HepG2 (cell line): ENCODE data around the gene COL4A2. TPM values are rescaled to one million over a fixed set of nuclear protein-coding genes. Genes with fewer than 3 reads are reported as not detected.

ENCODE experiments used
- ATAC-seq: fragments of 200-7000 bp; cut with Tn5 transposase; 3 replicates; pipeline ENCODE4 v1.9.1; 2020; ENCODE audit warnings: mild to moderate bottlenecking, moderate library complexity
- BruUV-seq: library from RNA; stranded (reverse); fragments of 400-500 nt; replicated peaks from 2 replicates; lab custom pipeline; 2021; lab: Mats Ljungman, UMichigan
- CTCF ChIA-PET: fragments of 300-600 bp; formaldehyde crosslinking; extraction: SDS; loops from one replicate; lab custom pipeline; 2021; ENCODE audit warnings: low total read pairs, inconsistent platforms, low intra/inter-chr PET ratio; lab: Yijun Ruan, JAX
- POLR2A ChIA-PET: fragments of 350-600 bp; sonication (Branson Sonifier 250); formaldehyde crosslinking; loops from one replicate; lab custom pipeline; 2020; ENCODE audit warnings: antibody characterized with exemption, inconsistent platforms; lab: Yijun Ruan, JAX
- DNase-seq: peaks from one replicate; pipeline ENCODE4 v3.0.0-alpha.2; 2015; ENCODE audit warnings: low spot score
- FAIRE-seq: peaks from 3 replicates; lab custom pipeline; 2011; peaks lifted over from hg19 to GRCh38; lab: Jason Lieb, UNC
- H2AFZ ChIP-seq: one replicate; pipeline ENCODE4 v1.6.1; 2011; ENCODE audit warnings: low read length, inconsistent platforms
- H3K27ac ChIP-seq: fragments of 300-600 bp; 3 replicates; pipeline ENCODE4 v1.8.0; 2011; ENCODE audit warnings: mixed run types, mild to moderate bottlenecking, mixed read lengths, low read length, inconsistent platforms; ENCODE audit not compliant: insufficient read depth; ENCODE audit errors: extremely low read length
- H3K27me3 ChIP-seq, 2 experiments: fragments of 200-600 bp in 1 of 2; 2 replicates in 1 of 2; 3 replicates in 1 of 2; pipeline versions ENCODE4 v1.6.0 to v1.8.0; 2011; ENCODE audit warnings: low read length in 2 of 2, mild to moderate bottlenecking in 2 of 2, moderate library complexity in 2 of 2, inconsistent platforms in 1 of 2; ENCODE audit not compliant: insufficient read depth in 2 of 2, control insufficient read depth in 1 of 2
- H3K36me3 ChIP-seq, 2 experiments: fragments of 200-600 bp in 1 of 2; replicated peaks in 1 of 2; 2 replicates in 1 of 2; 3 replicates in 1 of 2; pipeline versions ENCODE4 v1.5.1 to v1.8.0; 2011; ENCODE audit warnings: low read length in 2 of 2, inconsistent platforms in 1 of 2; ENCODE audit not compliant: insufficient read depth in 2 of 2, control insufficient read depth in 1 of 2
- H3K4me1 ChIP-seq: 2 replicates; pipeline ENCODE4 v1.5.1; 2012; ENCODE audit warnings: low read length, inconsistent platforms; ENCODE audit not compliant: insufficient read depth
- H3K4me2 ChIP-seq: 2 replicates; pipeline ENCODE4 v1.6.0; 2011; ENCODE audit warnings: low read depth, low read length, inconsistent platforms
- H3K4me3 ChIP-seq, 3 experiments: fragments of 200-600 bp in 1 of 3; sonication (generic), shearing (Covaris generic) in 1 of 3; replicated peaks in 1 of 3; 2 replicates each; pipeline ENCODE4 v1.5.1; 2011 to 2016; ENCODE audit warnings: low read length in 3 of 3, inconsistent platforms in 2 of 3, low read depth in 2 of 3, mild to moderate bottlenecking in 2 of 3, control low read depth in 1 of 3, mixed read lengths in 1 of 3; ENCODE audit not compliant: insufficient read depth in 1 of 3
- H3K79me2 ChIP-seq: one replicate; pipeline ENCODE4 v1.6.1; 2011; ENCODE audit warnings: low read length, inconsistent platforms; ENCODE audit not compliant: insufficient read depth
- H3K9ac ChIP-seq: 2 replicates; pipeline ENCODE4 v1.6.0; 2011; ENCODE audit warnings: mild to moderate bottlenecking, low read depth, low read length, inconsistent platforms; ENCODE audit not compliant: insufficient read depth
- H3K9me3 ChIP-seq: 2 replicates; pipeline ENCODE4 v1.5.1; 2012; ENCODE audit warnings: mild to moderate bottlenecking, low read length
- H4K20me1 ChIP-seq: 2 replicates; pipeline ENCODE4 v1.6.0; 2011; ENCODE audit warnings: inconsistent platforms, mild to moderate bottlenecking, low read length, moderate library complexity; ENCODE audit not compliant: insufficient read depth
- AKAP8 ChIP-seq: sonication (generic); formaldehyde crosslinking; IDR thresholded peaks from 2 replicates; pipeline ENCODE4 v1.5.1; 2020; ENCODE audit warnings: mild to moderate bottlenecking, missing genetic modification reagents
- HNRNPL ChIP-seq: fragments of 200-400 bp; formaldehyde crosslinking; IDR thresholded peaks from 2 replicates; pipeline ENCODE4 v1.6.1; 2017; ENCODE audit warnings: mild to moderate bottlenecking, low read depth, low read length
- SALL1 ChIP-seq: sonication (generic); formaldehyde crosslinking; IDR thresholded peaks from 2 replicates; pipeline ENCODE4 v1.8.0; 2022; ENCODE audit warnings: mild to moderate bottlenecking, missing genetic modification reagents
- SAP130 ChIP-seq: IDR thresholded peaks from 2 replicates; pipeline ENCODE4 v1.6.1; 2016; ENCODE audit warnings: low read depth
- SATB2 ChIP-seq: sonication (generic); formaldehyde crosslinking; IDR thresholded peaks from 2 replicates; pipeline ENCODE4 v1.5.0; 2020; ENCODE audit warnings: missing genetic modification reagents
- STAT5B ChIP-seq: sonication (generic); formaldehyde crosslinking; IDR thresholded peaks from 2 replicates; pipeline ENCODE4 v1.4.0; 2020; ENCODE audit warnings: missing genetic modification reagents
- THYN1 ChIP-seq: sonication (generic); formaldehyde crosslinking; IDR thresholded peaks from 2 replicates; pipeline ENCODE4 v1.8.1; 2023; ENCODE audit warnings: low read depth, mild to moderate bottlenecking, moderate library complexity, missing genetic modification reagents, borderline replicate concordance
- WIZ ChIP-seq: sonication (generic); formaldehyde crosslinking; IDR thresholded peaks from 2 replicates; pipeline ENCODE4 v1.5.1; 2020; ENCODE audit warnings: mild to moderate bottlenecking, missing genetic modification reagents
- ZBTB7B ChIP-seq: sonication (generic); formaldehyde crosslinking; IDR thresholded peaks from 2 replicates; pipeline ENCODE4 v1.4.0; 2020; ENCODE audit warnings: missing genetic modification reagents
- ZFP36L1 ChIP-seq: sonication (generic); formaldehyde crosslinking; IDR thresholded peaks from 2 replicates; pipeline ENCODE4 v1.8.0; 2022; ENCODE audit warnings: mild to moderate bottlenecking, missing genetic modification reagents, moderate library complexity
- ZNF431 ChIP-seq: sonication (generic); formaldehyde crosslinking; IDR thresholded peaks from 2 replicates; pipeline ENCODE4 v1.9.0; 2022; ENCODE audit warnings: missing genetic modification reagents, low read depth, mild to moderate bottlenecking, borderline replicate concordance
- ZNF530 ChIP-seq: sonication (generic); formaldehyde crosslinking; IDR thresholded peaks from 2 replicates; pipeline ENCODE4 v1.5.0; 2020; ENCODE audit warnings: low read depth, mild to moderate bottlenecking, missing genetic modification reagents
- ZNF616 ChIP-seq: sonication (generic); formaldehyde crosslinking; IDR thresholded peaks from 2 replicates; pipeline ENCODE4 v1.5.0; 2020; ENCODE audit warnings: low read depth, mild to moderate bottlenecking, missing genetic modification reagents
- ZNF883 ChIP-seq: sonication (generic); formaldehyde crosslinking; IDR thresholded peaks from 2 replicates; pipeline ENCODE4 v1.5.1; 2020; ENCODE audit warnings: mild to moderate bottlenecking, missing genetic modification reagents; ENCODE audit errors: not compliant biosample characterization
- WGBS: methylation state at CpG from one replicate; pipeline ENCODE4 v1.1.6; 2017; ENCODE audit warnings: low lambda C conversion rate; 5-methylcytosine and 5-hydroxymethylcytosine counted together
- in situ Hi-C: cut with HindIII; loops from 2 replicates; pipeline ENCODE4 v1.10.0; 2017; ENCODE audit warnings: low pct_unique_long_range_greater_than_20kb; ENCODE audit not compliant: extremely low pct_ligation_motif_present
- intact Hi-C: fragments of 100-400 bp; cut with micrococcal nuclease; formaldehyde crosslinking; loops from one replicate; pipeline ENCODE4 v1.10.0; 2022; ENCODE audit not compliant: unreplicated experiment
- polyA plus RNA-seq, 8 experiments: library from polyadenylated mRNA; depleted of rRNA in 3 of 8; stranded (reverse) in 7 of 8; unstranded in 1 of 8; fragments of >200 nt; fragmentation: Illumina TruSeq in 4 of 8; extraction: Trizol in 4 of 8; gene quantifications; 2 replicates each; pipeline versions ENCODE4 v1.2.1 to v1.2.3, GENCODE V29; 2011 to 2016; ENCODE audit warnings: low read depth in 4 of 8, missing spikeins in 1 of 8, mixed read lengths in 1 of 8; ENCODE audit not compliant: insufficient read depth in 1 of 8
- total RNA-seq, 5 experiments: library from RNA; depleted of rRNA; stranded (reverse); fragments of >200 nt; fragmentation: Illumina TruSeq; extraction: Trizol; gene quantifications; 2 replicates each; pipeline ENCODE4 v1.2.3, GENCODE V29; 2016; ENCODE audit warnings: low read depth in 1 of 5
- TF ChIP-seq, protein P1 (sequence below): sonication (generic); formaldehyde crosslinking; conservative IDR thresholded peaks from 2 replicates; pipeline ENCODE4 v1.8.0; 2022; ENCODE audit warnings: missing genetic modification reagents
- TF ChIP-seq, protein P2 (sequence below): sonication (generic); formaldehyde crosslinking; IDR thresholded peaks from 2 replicates; pipeline ENCODE4 v1.4.0; 2020; ENCODE audit warnings: missing genetic modification reagents, mild to moderate bottlenecking, borderline replicate concordance
- TF ChIP-seq, protein P3 (sequence below): sonication (generic); formaldehyde crosslinking; IDR thresholded peaks from 2 replicates; pipeline ENCODE4 v1.5.0; 2020; ENCODE audit warnings: missing genetic modification reagents
- TF ChIP-seq, protein P4 (sequence below): sonication (generic); formaldehyde crosslinking; conservative IDR thresholded peaks from 2 replicates; pipeline ENCODE4 v1.4.0; 2020; ENCODE audit warnings: missing genetic modification reagents

COL4A2 gene
- total and polyA plus RNA-seq, 2 of the 13 experiments (the other 11 are each of a cell fraction or from before 2014, with no cell fraction given), result 0.22 to 1.9 TPM

DNA sequence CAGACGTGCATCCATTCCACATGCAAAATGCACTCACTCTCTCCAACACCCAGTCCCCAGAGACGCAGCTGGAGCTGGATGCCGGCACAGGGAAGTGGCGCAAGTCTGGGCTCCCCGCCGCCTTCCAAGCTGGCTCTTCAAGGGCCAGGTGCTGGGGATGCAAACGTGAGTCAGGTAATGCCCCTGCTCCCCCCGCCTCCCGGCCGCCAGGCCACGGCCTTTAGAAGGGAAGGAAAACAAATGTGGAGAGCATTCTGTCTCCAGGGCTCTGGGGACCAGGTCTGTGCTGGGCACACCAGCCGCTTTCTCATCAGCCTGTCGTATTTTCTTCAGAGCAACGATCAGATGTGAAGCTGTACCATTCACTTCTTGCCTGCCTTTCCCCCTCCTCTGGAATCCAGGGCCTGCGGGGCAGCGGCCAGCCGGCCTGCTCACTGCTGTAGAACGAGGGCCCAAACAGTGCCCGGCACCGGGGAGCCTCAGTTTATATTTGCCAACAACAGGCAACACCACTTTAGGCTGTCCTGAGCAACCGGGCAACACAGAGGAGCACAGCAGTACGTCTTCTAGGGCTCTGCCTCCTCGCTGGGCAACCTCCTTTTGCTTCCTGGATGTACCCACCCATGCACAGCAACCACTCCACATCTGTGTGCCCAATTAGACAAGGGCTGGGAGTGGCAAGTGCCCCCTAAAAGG, 250.7 kb downstream of the COL4A2 start (continued):
- TF ChIP-seq ZFP36L1 (CRISPR knock-in tag) (no peak), ZNF431 (CRISPR knock-in tag) (no peak), ZNF530 (CRISPR knock-in tag) (no peak), STAT5B (no peak)

DNA sequence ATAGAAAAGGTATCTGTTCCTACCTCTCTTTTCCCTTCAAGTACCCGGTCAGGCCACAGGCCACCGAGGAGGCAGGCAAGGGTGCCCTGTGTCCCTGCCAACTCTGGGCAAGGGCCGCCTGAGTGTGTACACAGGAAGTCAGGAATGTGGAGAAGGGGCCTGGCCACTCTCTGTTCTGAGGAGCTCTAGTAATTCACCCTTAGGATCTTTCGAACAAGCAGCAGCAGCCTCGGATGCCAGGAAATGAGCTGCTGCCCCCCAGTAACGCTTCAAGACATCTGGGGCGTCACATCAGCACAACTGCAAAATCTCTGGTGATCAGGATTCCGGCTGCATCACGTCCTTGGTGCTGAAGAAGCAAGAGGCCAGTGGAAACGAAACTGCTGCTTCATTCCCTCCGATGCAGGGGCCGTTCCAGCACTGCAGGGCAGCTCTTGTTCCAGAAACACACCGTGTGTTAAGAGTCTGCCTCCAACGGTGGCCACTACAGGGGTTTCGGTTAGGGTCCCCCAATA, 252.4 kb downstream of the COL4A2 start:
- H3K4me1 ChIP-seq, result peaks cover 75% of the 10 kb centered on the region
- DNase-seq, result no peak
- intact Hi-C loops, result no loop called here
- TF ChIP-seq, protein P1, sequence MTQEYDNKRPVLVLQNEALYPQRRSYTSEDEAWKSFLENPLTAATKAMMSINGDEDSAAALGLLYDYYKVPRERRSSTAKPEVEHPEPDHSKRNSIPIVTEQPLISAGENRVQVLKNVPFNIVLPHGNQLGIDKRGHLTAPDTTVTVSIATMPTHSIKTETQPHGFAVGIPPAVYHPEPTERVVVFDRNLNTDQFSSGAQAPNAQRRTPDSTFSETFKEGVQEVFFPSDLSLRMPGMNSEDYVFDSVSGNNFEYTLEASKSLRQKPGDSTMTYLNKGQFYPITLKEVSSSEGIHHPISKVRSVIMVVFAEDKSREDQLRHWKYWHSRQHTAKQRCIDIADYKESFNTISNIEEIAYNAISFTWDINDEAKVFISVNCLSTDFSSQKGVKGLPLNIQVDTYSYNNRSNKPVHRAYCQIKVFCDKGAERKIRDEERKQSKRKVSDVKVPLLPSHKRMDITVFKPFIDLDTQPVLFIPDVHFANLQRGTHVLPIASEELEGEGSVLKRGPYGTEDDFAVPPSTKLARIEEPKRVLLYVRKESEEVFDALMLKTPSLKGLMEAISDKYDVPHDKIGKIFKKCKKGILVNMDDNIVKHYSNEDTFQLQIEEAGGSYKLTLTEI (CRISPR knock-in tag), result no peak
- 0 out of 2 replicates have a peak, but pooled peaks have one; percentile 77 for TF ChIP-seq HNRNPL
- TF ChIP-seq, protein P2, sequence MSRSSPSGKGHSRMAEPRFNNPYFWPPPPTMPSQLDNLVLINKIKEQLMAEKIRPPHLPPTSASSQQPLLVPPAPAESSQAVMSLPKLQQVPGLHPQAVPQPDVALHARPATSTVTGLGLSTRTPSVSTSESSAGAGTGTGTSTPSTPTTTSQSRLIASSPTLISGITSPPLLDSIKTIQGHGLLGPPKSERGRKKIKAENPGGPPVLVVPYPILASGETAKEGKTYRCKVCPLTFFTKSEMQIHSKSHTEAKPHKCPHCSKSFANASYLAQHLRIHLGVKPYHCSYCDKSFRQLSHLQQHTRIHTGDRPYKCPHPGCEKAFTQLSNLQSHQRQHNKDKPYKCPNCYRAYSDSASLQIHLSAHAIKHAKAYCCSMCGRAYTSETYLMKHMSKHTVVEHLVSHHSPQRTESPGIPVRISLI (CRISPR knock-in tag), result no peak
- TF ChIP-seq SAP130 (CRISPR knock-in tag), result peak; percentile 15; the same call in 1 of the 2 replicates
- TF ChIP-seq WIZ, result no peak
- TF ChIP-seq, protein P3, sequence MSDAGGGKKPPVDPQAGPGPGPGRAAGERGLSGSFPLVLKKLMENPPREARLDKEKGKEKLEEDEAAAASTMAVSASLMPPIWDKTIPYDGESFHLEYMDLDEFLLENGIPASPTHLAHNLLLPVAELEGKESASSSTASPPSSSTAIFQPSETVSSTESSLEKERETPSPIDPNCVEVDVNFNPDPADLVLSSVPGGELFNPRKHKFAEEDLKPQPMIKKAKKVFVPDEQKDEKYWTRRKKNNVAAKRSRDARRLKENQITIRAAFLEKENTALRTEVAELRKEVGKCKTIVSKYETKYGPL (CRISPR knock-in tag), result no peak
- no peak for TF ChIP-seq AKAP8 (CRISPR knock-in tag)
- no peak for TF ChIP-seq THYN1 (CRISPR knock-in tag)
- 0 out of 2 replicates have a peak, but pooled peaks have one; percentile 15 for TF ChIP-seq ZBTB7B (CRISPR knock-in tag)
- TF ChIP-seq ZNF883 (CRISPR knock-in tag), result no peak
- no peak for TF ChIP-seq ZNF616 (CRISPR knock-in tag)
- TF ChIP-seq SALL1 (CRISPR knock-in tag), result 0 out of 2 replicates have a peak, but pooled peaks have one; percentile 17
- TF ChIP-seq, protein P4, sequence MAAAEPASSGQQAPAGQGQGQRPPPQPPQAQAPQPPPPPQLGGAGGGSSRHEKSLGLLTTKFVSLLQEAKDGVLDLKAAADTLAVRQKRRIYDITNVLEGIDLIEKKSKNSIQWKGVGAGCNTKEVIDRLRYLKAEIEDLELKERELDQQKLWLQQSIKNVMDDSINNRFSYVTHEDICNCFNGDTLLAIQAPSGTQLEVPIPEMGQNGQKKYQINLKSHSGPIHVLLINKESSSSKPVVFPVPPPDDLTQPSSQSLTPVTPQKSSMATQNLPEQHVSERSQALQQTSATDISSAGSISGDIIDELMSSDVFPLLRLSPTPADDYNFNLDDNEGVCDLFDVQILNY (CRISPR knock-in tag), result no peak
- no peak for TF ChIP-seq SATB2 (CRISPR knock-in tag)

More for the DNA sequence above, 252.4 kb downstream of the COL4A2 start:
- no peak overlapping the region for H2AFZ ChIP-seq
- CTCF ChIA-PET, result no interaction called here
- H4K20me1 ChIP-seq, result peaks cover 19% of the 10 kb centered on the region; the same call in 1 of the 2 replicates
- H3K9ac ChIP-seq, result peak overlapping the region; percentile 86
- 39% methylated on average over 14 of the region's 15 CpGs for WGBS
- in situ Hi-C loops, result no loop called here
- FAIRE-seq (no peak), ATAC-seq (no peak)
- H3K9me3 ChIP-seq, result no peaks in the 10 kb centered on the region
- H3K4me2 ChIP-seq, result peak overlapping the region; percentile 93
- H3K4me3 ChIP-seq, result peak overlapping the region; percentile 71 to 94 (median 90)
- peaks cover 68% of the 10 kb centered on the region for H3K79me2 ChIP-seq
- H3K27me3 ChIP-seq, result no peaks in the 10 kb centered on the region; a peak in 1 of 5 replicates
- POLR2A ChIA-PET, result interaction anchor here (1.1 kb wide), 1 partner anchor 12 kb away, joined by 6 read pairs; no protein-coding TSS in a partner anchor
- BruUV-seq, result no TSS peak
- H3K27ac ChIP-seq, result peak overlapping the region; percentile 43
- peaks cover 2 to 7% of the 10 kb centered on the region in 2 experiments; a peak in 4 of 5 replicates for H3K36me3 ChIP-seq
